ENCODE results near the gene SIGLEC9. TPM values are rescaled to one million over a fixed set of nuclear protein-coding genes. Genes with fewer than 3 reads are reported as not detected.

SIGLEC9 gene
- total RNA-seq, 1 experiment from 2014 or later, result not detected

DNA sequence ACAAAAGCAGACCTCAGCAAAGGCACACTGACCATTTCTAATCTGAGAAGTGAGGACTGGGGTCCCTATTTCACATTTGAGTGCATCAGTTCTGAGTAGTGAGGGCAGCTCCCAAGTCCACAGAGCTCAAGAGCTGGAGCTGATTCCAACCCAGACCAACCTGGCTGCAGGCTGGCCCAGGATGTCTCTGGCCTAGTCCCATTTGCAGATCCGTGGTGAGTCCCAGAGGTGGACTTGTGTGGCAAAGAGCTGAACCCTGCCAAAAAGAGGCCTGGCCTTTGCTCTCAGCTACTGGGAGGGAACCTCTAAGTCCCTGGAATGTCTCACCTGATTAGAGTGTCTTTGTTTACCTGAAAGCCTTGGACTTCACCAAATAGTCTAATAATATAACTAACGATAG lies 32.0 kb downstream of the SIGLEC9 start:
- Mint-ChIP-seq H3K36me3 (no peaks in the 10 kb centered on the region), H3K4me1 (peaks cover 4% of the 10 kb centered on the region; the same call in 1 of the 2 replicates), H3K4me3 (no peak overlapping the region), H3K27ac (no peak overlapping the region), H3K9me3 (peaks cover 8% of the 10 kb centered on the region; the same call in 1 of the 2 replicates), H3K27me3 (ENCODE audit: low read depth) (peaks cover 16% of the 10 kb centered on the region)
- ATAC-seq, result no peak
- ChIA-PET POLR2A (no interaction called here), CTCF (interaction anchor here (1.2 to 3.8 kb wide), 5 partner anchors 16 to 500 kb away, joined by 3 to 85 read pairs (median 11); no protein-coding TSS in a partner anchor)
- TF ChIP-seq, protein P1, sequence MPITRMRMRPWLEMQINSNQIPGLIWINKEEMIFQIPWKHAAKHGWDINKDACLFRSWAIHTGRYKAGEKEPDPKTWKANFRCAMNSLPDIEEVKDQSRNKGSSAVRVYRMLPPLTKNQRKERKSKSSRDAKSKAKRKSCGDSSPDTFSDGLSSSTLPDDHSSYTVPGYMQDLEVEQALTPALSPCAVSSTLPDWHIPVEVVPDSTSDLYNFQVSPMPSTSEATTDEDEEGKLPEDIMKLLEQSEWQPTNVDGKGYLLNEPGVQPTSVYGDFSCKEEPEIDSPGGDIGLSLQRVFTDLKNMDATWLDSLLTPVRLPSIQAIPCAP (CRISPR knock-in tag; IDR thresholded peaks at IDR 0.05), result no peak
- no peak for TF ChIP-seq HMGA2 (CRISPR knock-in tag; IDR thresholded peaks at IDR 0.05)
- TF ChIP-seq EMX1 (CRISPR knock-in tag; IDR thresholded peaks at IDR 0.05), result no peak
- TF ChIP-seq, protein P2, sequence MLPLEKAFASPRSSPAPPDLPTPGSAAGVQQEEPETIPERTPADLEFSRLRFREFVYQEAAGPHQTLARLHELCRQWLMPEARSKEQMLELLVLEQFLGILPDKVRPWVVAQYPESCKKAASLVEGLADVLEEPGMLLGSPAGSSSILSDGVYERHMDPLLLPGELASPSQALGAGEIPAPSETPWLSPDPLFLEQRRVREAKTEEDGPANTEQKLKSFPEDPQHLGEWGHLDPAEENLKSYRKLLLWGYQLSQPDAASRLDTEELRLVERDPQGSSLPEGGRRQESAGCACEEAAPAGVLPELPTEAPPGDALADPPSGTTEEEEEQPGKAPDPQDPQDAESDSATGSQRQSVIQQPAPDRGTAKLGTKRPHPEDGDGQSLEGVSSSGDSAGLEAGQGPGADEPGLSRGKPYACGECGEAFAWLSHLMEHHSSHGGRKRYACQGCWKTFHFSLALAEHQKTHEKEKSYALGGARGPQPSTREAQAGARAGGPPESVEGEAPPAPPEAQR (CRISPR knock-in tag; IDR thresholded peaks at IDR 0.05), result no peak
- no peak for TF ChIP-seq GTF2I (CRISPR knock-in tag; conservative IDR thresholded peaks at IDR 0.05)
- no peak for DNase-seq (ENCODE audit: low spot score)

DNA sequence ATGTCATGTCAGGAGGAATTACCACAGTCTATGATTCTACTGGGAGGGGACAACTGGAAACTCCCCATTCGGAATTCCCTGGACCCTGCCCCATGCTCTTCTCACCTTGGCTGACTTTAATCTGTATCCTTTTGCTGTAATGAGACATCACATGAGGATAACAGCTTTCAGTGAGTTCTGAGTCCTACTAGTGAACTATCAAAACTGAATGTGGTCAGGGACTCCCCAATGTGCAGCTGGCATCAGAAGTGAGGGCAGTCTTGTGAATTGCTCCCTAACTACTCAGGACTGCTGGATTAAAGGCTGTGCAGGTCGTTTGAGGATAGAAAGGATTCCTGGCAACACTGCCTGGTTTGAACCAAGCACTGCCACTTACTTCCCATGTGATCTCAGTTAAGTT lies 32.6 kb downstream of the SIGLEC9 start:
- CTCF ChIA-PET, result interaction anchor here (1.0 to 3.8 kb wide), 13 partner anchors 11 to 500 kb away, joined by 3 to 85 read pairs (median 7); no protein-coding TSS in a partner anchor
- Mint-ChIP-seq H3K36me3 (no peaks in the 10 kb centered on the region), H3K27me3 (ENCODE audit: low read depth) (peaks cover 13% of the 10 kb centered on the region), H3K27ac (no peak overlapping the region), H3K4me3 (no peak overlapping the region), H3K4me1 (peaks cover 4% of the 10 kb centered on the region; the same call in 1 of the 2 replicates), H3K9me3 (peaks cover 3% of the 10 kb centered on the region; the same call in 1 of the 2 replicates)
- ATAC-seq (no peak), DNase-seq (ENCODE audit: low spot score) (no peak)
- POLR2A ChIA-PET, result no interaction called here
- TF ChIP-seq ZNF425 (CRISPR knock-in tag; conservative IDR thresholded peaks at IDR 0.05) (no peak), MYBL2 (CRISPR knock-in tag; IDR thresholded peaks at IDR 0.05) (no peak), NR2C2 (CRISPR knock-in tag; IDR thresholded peaks at IDR 0.05) (no peak), ZNF219 (CRISPR knock-in tag; IDR thresholded peaks at IDR 0.05; ENCODE audit: borderline replicate concordance) (no peak), USF1 (CRISPR knock-in tag; IDR thresholded peaks at IDR 0.05) (no peak), TEAD4 (CRISPR knock-in tag; IDR thresholded peaks at IDR 0.05) (no peak), RELA (CRISPR knock-in tag; IDR thresholded peaks at IDR 0.05; ENCODE audit: borderline replicate concordance) (no peak), ZNF317 (CRISPR knock-in tag; IDR thresholded peaks at IDR 0.05; ENCODE audit: borderline replicate concordance, low read depth) (no peak), ATF6 (CRISPR knock-in tag; IDR thresholded peaks at IDR 0.05) (no peak)
- TF ChIP-seq, protein P3, sequence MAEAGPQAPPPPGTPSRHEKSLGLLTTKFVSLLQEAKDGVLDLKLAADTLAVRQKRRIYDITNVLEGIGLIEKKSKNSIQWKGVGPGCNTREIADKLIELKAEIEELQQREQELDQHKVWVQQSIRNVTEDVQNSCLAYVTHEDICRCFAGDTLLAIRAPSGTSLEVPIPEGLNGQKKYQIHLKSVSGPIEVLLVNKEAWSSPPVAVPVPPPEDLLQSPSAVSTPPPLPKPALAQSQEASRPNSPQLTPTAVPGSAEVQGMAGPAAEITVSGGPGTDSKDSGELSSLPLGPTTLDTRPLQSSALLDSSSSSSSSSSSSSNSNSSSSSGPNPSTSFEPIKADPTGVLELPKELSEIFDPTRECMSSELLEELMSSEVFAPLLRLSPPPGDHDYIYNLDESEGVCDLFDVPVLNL (CRISPR knock-in tag; IDR thresholded peaks at IDR 0.05; ENCODE audit: borderline replicate concordance, low read depth), result no peak
- TF ChIP-seq, protein P4, sequence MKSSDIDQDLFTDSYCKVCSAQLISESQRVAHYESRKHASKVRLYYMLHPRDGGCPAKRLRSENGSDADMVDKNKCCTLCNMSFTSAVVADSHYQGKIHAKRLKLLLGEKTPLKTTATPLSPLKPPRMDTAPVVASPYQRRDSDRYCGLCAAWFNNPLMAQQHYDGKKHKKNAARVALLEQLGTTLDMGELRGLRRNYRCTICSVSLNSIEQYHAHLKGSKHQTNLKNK (CRISPR knock-in tag; IDR thresholded peaks at IDR 0.05), result no peak
- TF ChIP-seq, protein P5, sequence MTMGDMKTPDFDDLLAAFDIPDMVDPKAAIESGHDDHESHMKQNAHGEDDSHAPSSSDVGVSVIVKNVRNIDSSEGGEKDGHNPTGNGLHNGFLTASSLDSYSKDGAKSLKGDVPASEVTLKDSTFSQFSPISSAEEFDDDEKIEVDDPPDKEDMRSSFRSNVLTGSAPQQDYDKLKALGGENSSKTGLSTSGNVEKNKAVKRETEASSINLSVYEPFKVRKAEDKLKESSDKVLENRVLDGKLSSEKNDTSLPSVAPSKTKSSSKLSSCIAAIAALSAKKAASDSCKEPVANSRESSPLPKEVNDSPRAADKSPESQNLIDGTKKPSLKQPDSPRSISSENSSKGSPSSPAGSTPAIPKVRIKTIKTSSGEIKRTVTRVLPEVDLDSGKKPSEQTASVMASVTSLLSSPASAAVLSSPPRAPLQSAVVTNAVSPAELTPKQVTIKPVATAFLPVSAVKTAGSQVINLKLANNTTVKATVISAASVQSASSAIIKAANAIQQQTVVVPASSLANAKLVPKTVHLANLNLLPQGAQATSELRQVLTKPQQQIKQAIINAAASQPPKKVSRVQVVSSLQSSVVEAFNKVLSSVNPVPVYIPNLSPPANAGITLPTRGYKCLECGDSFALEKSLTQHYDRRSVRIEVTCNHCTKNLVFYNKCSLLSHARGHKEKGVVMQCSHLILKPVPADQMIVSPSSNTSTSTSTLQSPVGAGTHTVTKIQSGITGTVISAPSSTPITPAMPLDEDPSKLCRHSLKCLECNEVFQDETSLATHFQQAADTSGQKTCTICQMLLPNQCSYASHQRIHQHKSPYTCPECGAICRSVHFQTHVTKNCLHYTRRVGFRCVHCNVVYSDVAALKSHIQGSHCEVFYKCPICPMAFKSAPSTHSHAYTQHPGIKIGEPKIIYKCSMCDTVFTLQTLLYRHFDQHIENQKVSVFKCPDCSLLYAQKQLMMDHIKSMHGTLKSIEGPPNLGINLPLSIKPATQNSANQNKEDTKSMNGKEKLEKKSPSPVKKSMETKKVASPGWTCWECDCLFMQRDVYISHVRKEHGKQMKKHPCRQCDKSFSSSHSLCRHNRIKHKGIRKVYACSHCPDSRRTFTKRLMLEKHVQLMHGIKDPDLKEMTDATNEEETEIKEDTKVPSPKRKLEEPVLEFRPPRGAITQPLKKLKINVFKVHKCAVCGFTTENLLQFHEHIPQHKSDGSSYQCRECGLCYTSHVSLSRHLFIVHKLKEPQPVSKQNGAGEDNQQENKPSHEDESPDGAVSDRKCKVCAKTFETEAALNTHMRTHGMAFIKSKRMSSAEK (CRISPR knock-in tag; IDR thresholded peaks at IDR 0.05; ENCODE audit: borderline replicate concordance), result no peak
